H1 (cell line): ENCODE measurements around the gene KCNMA1. TPM values are rescaled to one million over a fixed set of nuclear protein-coding genes. Genes with fewer than 3 reads are reported as not detected.

ENCODE experiments used
- CTCF ChIA-PET: fragments of 300-600 bp; sonication (Branson Sonifier 250); formaldehyde crosslinking; loops from one replicate; lab custom pipeline; 2021; ENCODE audit not compliant: partially characterized antibody; lab: Charles Lee
- POLR2A ChIA-PET: fragments of 300-600 bp; sonication (Branson Sonifier 250); formaldehyde crosslinking; loops from one replicate; lab custom pipeline; 2021; ENCODE audit warnings: inconsistent platforms; ENCODE audit not compliant: partially characterized antibody; lab: Charles Lee
- DNase-seq, 2 experiments: peaks; one replicate each; pipeline versions ENCODE4 v3.0.0 to v3.0.0-alpha.2; 2010 to 2022; ENCODE audit warnings: low spot score in 2 of 2, low read depth in 1 of 2, mixed read lengths in 1 of 2
- FAIRE-seq: peaks from 2 replicates; lab custom pipeline; 2011; peaks lifted over from hg19 to GRCh38; lab: Jason Lieb, UNC
- H2AFZ ChIP-seq: 2 replicates; pipeline ENCODE4 v1.8.1; 2012; ENCODE audit warnings: low read length, inconsistent platforms
- H2AK5ac ChIP-seq: 2 replicates; pipeline ENCODE4 v1.6.1; 2013; ENCODE audit warnings: low read depth, low read length
- H2BK120ac ChIP-seq: replicated peaks from 2 replicates; pipeline ENCODE3; 2013; ENCODE audit warnings: low read depth, low read length, inconsistent platforms
- H2BK12ac ChIP-seq: 2 replicates; pipeline ENCODE4 v1.6.1; 2013; ENCODE audit warnings: low read depth, low read length
- H2BK15ac ChIP-seq: 2 replicates; pipeline ENCODE4 v1.6.1; 2013; ENCODE audit warnings: low read length
- H2BK20ac ChIP-seq: 2 replicates; pipeline ENCODE4 v1.6.1; 2013; ENCODE audit warnings: low read length
- H2BK5ac ChIP-seq: 2 replicates; pipeline ENCODE4 v1.6.1; 2013; ENCODE audit warnings: low read depth, low read length
- H3K14ac ChIP-seq: 2 replicates; pipeline ENCODE4 v1.6.1; 2013; ENCODE audit warnings: inconsistent platforms; ENCODE audit not compliant: insufficient read length
- H3K18ac ChIP-seq: 2 replicates; pipeline ENCODE4 v1.6.1; 2013; ENCODE audit warnings: low read length; ENCODE audit errors: extremely low read depth
- H3K23ac ChIP-seq: 2 replicates; pipeline ENCODE4 v1.6.1; 2013; ENCODE audit warnings: inconsistent platforms; ENCODE audit not compliant: insufficient read length
- H3K23me2 ChIP-seq: 2 replicates; pipeline ENCODE4 v1.6.1; 2013; ENCODE audit warnings: low read depth, low read length
- H3K27ac ChIP-seq: 2 replicates; pipeline ENCODE4 v1.6.1; 2011; ENCODE audit warnings: low read depth, low read length, inconsistent platforms
- H3K27me3 ChIP-seq, 4 experiments: replicated peaks in 1 of 4; 1 replicate in 1 of 4; 2 replicates in 3 of 4; pipeline versions ENCODE4 v1.6.1 to v1.8.1; 2011 to 2013; ENCODE audit warnings: low read length in 3 of 4, mild to moderate bottlenecking in 3 of 4, inconsistent platforms in 2 of 4, mixed read lengths in 2 of 4, moderate library complexity in 1 of 4; ENCODE audit not compliant: control insufficient read depth in 3 of 4, insufficient read depth in 3 of 4; ENCODE audit errors: extremely low read depth in 1 of 4
- H3K36me3 ChIP-seq, 4 experiments: 2 replicates each; pipeline versions ENCODE4 v1.6.1 to v1.8.1; 2011 to 2013; ENCODE audit warnings: mild to moderate bottlenecking in 4 of 4, low read length in 3 of 4, moderate library complexity in 2 of 4, control low read depth in 1 of 4, inconsistent platforms in 1 of 4; ENCODE audit not compliant: insufficient read depth in 4 of 4, control insufficient read depth in 2 of 4
- H3K4ac ChIP-seq: replicated peaks from 2 replicates; pipeline ENCODE3; 2013; ENCODE audit warnings: low read length, low read depth, mixed read lengths, inconsistent platforms; ENCODE audit not compliant: insufficient read length
- H3K4me1 ChIP-seq, 4 experiments: replicated peaks in 1 of 4; 1 replicate in 1 of 4; 2 replicates in 3 of 4; pipeline versions ENCODE4 v1.6.1 to v1.8.1; 2011 to 2013; ENCODE audit warnings: low read length in 3 of 4, inconsistent platforms in 2 of 4, mixed read lengths in 1 of 4; ENCODE audit not compliant: insufficient read depth in 4 of 4, control insufficient read depth in 3 of 4
- H3K4me2 ChIP-seq, 2 experiments: 2 replicates each; pipeline versions ENCODE4 v1.6.1 to v1.8.1; 2011 to 2013; ENCODE audit warnings: low read depth in 2 of 2, low read length in 2 of 2, control low read depth in 1 of 2, inconsistent platforms in 1 of 2, mild to moderate bottlenecking in 1 of 2; ENCODE audit not compliant: insufficient read depth in 1 of 2
- H3K4me3 ChIP-seq, 4 experiments: fragments of 200-600, 300-600 bp in 1 of 4; sonication (generic), shearing (Covaris generic), sonication (Bioruptor Twin) in 1 of 4; 2 replicates each; pipeline versions ENCODE4 v1.5.1 to v1.8.1; 2011 to 2016; ENCODE audit warnings: low read length in 4 of 4, low read depth in 3 of 4, control low read depth in 2 of 4, inconsistent platforms in 2 of 4, mild to moderate bottlenecking in 2 of 4, mixed read lengths in 1 of 4, moderate library complexity in 1 of 4; ENCODE audit not compliant: insufficient read depth in 2 of 4; ENCODE audit errors: extremely low read depth in 1 of 4
- H3K56ac ChIP-seq: replicated peaks from 2 replicates; pipeline ENCODE3; 2013; ENCODE audit warnings: low read depth, mild to moderate bottlenecking, mixed read lengths, low read length, inconsistent platforms; ENCODE audit not compliant: insufficient read length
- H3K79me1 ChIP-seq: 2 replicates; pipeline ENCODE4 v1.6.1; 2013; ENCODE audit warnings: low read depth, low read length, control low read depth
- H3K79me2 ChIP-seq, 2 experiments: 2 replicates each; pipeline versions ENCODE4 v1.6.1 to v1.8.1; 2012 to 2013; ENCODE audit warnings: low read length in 2 of 2, mild to moderate bottlenecking in 2 of 2, inconsistent platforms in 1 of 2; ENCODE audit not compliant: insufficient read depth in 2 of 2, control insufficient read depth in 1 of 2
- H3K9ac ChIP-seq, 4 experiments: replicated peaks in 1 of 4; 1 replicate in 1 of 4; 2 replicates in 3 of 4; pipeline versions ENCODE4 v1.6.1 to v1.8.1; 2011 to 2013; ENCODE audit warnings: low read depth in 3 of 4, low read length in 3 of 4, control low read depth in 2 of 4, mild to moderate bottlenecking in 2 of 4, moderate library complexity in 2 of 4, inconsistent platforms in 1 of 4; ENCODE audit errors: extremely low read depth in 1 of 4
- H3K9me3 ChIP-seq, 2 experiments: 2 replicates each; pipeline versions ENCODE4 v1.6.1 to v1.8.1; 2012 to 2013; ENCODE audit warnings: mild to moderate bottlenecking in 2 of 2, moderate library complexity in 2 of 2, control low read depth in 1 of 2, inconsistent platforms in 1 of 2, low read depth in 1 of 2, low read length in 1 of 2, mixed read lengths in 1 of 2; ENCODE audit not compliant: insufficient read depth in 2 of 2
- H4K20me1 ChIP-seq, 2 experiments: replicated peaks in 1 of 2; 2 replicates each; pipeline versions ENCODE3 to v1.8.1; 2011 to 2013; ENCODE audit warnings: inconsistent platforms in 2 of 2, low read length in 2 of 2, mild to moderate bottlenecking in 1 of 2; ENCODE audit not compliant: insufficient read depth in 2 of 2, control insufficient read depth in 1 of 2
- H4K5ac ChIP-seq: 2 replicates; pipeline ENCODE4 v1.6.1; 2013; ENCODE audit warnings: low read length, low read depth, mixed read lengths, inconsistent platforms; ENCODE audit not compliant: insufficient read length
- H4K8ac ChIP-seq: 2 replicates; pipeline ENCODE4 v1.8.0; 2013; ENCODE audit warnings: mild to moderate bottlenecking, moderate library complexity, low read length, inconsistent platforms; ENCODE audit not compliant: insufficient read depth; ENCODE audit errors: extremely low read depth
- H4K91ac ChIP-seq: replicated peaks from 2 replicates; pipeline ENCODE3; 2013; ENCODE audit warnings: low read length, mixed read lengths, inconsistent platforms; ENCODE audit not compliant: insufficient read length
- PHF8 ChIP-seq: fragments of 200-600 bp; sonication (generic); conservative IDR thresholded peaks from 2 replicates; pipeline ENCODE4 v1.7.1; 2012; ENCODE audit warnings: low read depth, mild to moderate bottlenecking, inconsistent platforms, low read length, moderate library complexity
- SIRT6 ChIP-seq: IDR thresholded peaks from one replicate; pipeline ENCODE4 v1.7.1; 2012; ENCODE audit warnings: low read length, inconsistent platforms
- TBP ChIP-seq: IDR thresholded peaks from 2 replicates; pipeline ENCODE4 v1.6.1; 2011; ENCODE audit warnings: low read depth, low read length, improper control_type of control experiment
- USF2 ChIP-seq: IDR thresholded peaks from 2 replicates; pipeline ENCODE4 v1.6.1; 2011; ENCODE audit warnings: low read length, improper control_type of control experiment
- WGBS, 2 experiments: shearing (Covaris generic) in 1 of 2; methylation state at CpG; one replicate each; pipeline versions ENCODE4 v1.1.6 to v1.1.7; 2013 to 2015; ENCODE audit warnings: low lambda C conversion rate in 2 of 2, mixed read lengths in 2 of 2, inconsistent platforms in 1 of 2, low coverage in 1 of 2, missing lambda C conversion rate in 1 of 2; ENCODE audit not compliant: insufficient replicate concordance in 2 of 2, insufficient coverage in 1 of 2, insufficient read length in 1 of 2; ENCODE audit errors: extremely low coverage in 1 of 2, missing lambda C conversion rate in 1 of 2; 5-methylcytosine and 5-hydroxymethylcytosine counted together
- polyA plus RNA-seq, 7 experiments: library from polyadenylated mRNA; depleted of rRNA in 3 of 7; stranded (reverse) in 5 of 7; unstranded in 2 of 7; fragments of >200 nt in 5 of 7; fragments of 200-250 nt in 2 of 7; gene quantifications; 1 replicate in 5 of 7; 2 replicates in 1 of 7; 4 replicates in 1 of 7; pipeline versions ENCODE4 v1.2.1 to v1.2.3, GENCODE V29; 2011 to 2013; ENCODE audit warnings: missing spikeins in 2 of 7, mixed read lengths in 2 of 7
- total RNA-seq: library from RNA; stranded (reverse); fragmentation: NEBNext Ultra II Directional; extraction: Animal tissue kit (Norgen Biotek cat#: 25700); gene quantifications from 2 replicates; pipeline ENCODE4 v1.2.1, GENCODE V29; 2021

The KCNMA1 gene
- total and polyA plus RNA-seq, 2 of the 8 experiments (the other 6 are each of a cell fraction or from before 2014, with no cell fraction given): 10.2 to 11.1 TPM

- CTCF ChIA-PET: interaction anchor here (0.9 to 4.9 kb wide), 25 partner anchors 10 to 512 kb away, joined by 3 to 48 read pairs (median 4); no protein-coding TSS in a partner anchor
Measured at GRCh38 chr10:77037735-77038403, 599.7 kb downstream of the KCNMA1 start.

More at GRCh38 chr10:77037735-77038403, 599.7 kb downstream of the KCNMA1 start:
- Histone ChIP-seq H3K9me3 (no peaks in the 10 kb centered on the region), H3K9ac (no peak overlapping the region), H3K79me2 (no peaks in the 10 kb centered on the region), H3K79me1 (no peaks in the 10 kb centered on the region), H3K56ac (no peak overlapping the region), H2BK15ac (no peak overlapping the region), H2BK12ac (no peak overlapping the region), H4K91ac (no peak overlapping the region), H2BK20ac (no peak overlapping the region), H4K5ac (no peak overlapping the region), H3K4me3 (0 out of 8 replicates have a peak overlapping the region, but pooled peaks of 1 of the 4 experiments have one; percentile 3), H3K23me2 (no peaks in the 10 kb centered on the region), H3K23ac (no peak overlapping the region), H3K14ac (no peak overlapping the region), H3K4me1 (peaks cover 0 to 4% (median 2%) of the 10 kb centered on the region in 4 experiments; a peak in 4 of 7 replicates), H2AFZ (peak overlapping the region; percentile 65), H2AK5ac (no peak overlapping the region), H2BK120ac (no peak overlapping the region), H3K18ac (peak overlapping the region; percentile 75; the same call in 1 of the 2 replicates), H3K4ac (no peak overlapping the region), H4K20me1 (no peaks in the 10 kb centered on the region), H3K4me2 (peak overlapping the region in 1 of 2 experiments; percentile 43; a peak in 1 of 4 replicates), H3K36me3 (no peaks in the 10 kb centered on the region), H4K8ac (no peak overlapping the region), H2BK5ac (no peak overlapping the region), H3K27me3 (no peaks in the 10 kb centered on the region; a peak in 2 of 7 replicates), H3K27ac (no peak overlapping the region)
- DNase-seq: peak in 1 of 2 experiments; percentile 51
- POLR2A ChIA-PET: no interaction called here
- FAIRE-seq: no peak
- WGBS, 2 experiments: 67% methylated on average over 8 of the region's 8 CpGs; no CpG with 5 or more reads in 1 of the 2 experiments
- TF ChIP-seq PHF8 (no peak), TBP (no peak), SIRT6 (no peak), USF2 (no peak)
